Measurements from ENCODE around the gene PTPRN2.

PTPRN2 gene

GRCh38 chr7:158174947-158175346 is 412.7 kb downstream of the PTPRN2 start:
- Histone ChIP-seq H3K27ac (no peak overlapping the region), H3K79me2 (no peaks in the 10 kb centered on the region), H3K27me3 (ENCODE audit: control insufficient read depth, insufficient read depth, low read length) (no peaks in the 10 kb centered on the region), H3K4me2 (ENCODE audit: low read length) (no peak overlapping the region), H2AFZ (no peak overlapping the region), H3K36me3 (ENCODE audit: control insufficient read depth, insufficient read depth, low read length) (no peaks in the 10 kb centered on the region), H3K4me1 (no peaks in the 10 kb centered on the region), H3K4me3 (ENCODE audit: low read depth, low read length) (no peak overlapping the region), H3K9me3 (ENCODE audit: control insufficient read depth, low read length) (no peaks in the 10 kb centered on the region), H3K9ac (no peak overlapping the region)
- TF ChIP-seq, protein P1, sequence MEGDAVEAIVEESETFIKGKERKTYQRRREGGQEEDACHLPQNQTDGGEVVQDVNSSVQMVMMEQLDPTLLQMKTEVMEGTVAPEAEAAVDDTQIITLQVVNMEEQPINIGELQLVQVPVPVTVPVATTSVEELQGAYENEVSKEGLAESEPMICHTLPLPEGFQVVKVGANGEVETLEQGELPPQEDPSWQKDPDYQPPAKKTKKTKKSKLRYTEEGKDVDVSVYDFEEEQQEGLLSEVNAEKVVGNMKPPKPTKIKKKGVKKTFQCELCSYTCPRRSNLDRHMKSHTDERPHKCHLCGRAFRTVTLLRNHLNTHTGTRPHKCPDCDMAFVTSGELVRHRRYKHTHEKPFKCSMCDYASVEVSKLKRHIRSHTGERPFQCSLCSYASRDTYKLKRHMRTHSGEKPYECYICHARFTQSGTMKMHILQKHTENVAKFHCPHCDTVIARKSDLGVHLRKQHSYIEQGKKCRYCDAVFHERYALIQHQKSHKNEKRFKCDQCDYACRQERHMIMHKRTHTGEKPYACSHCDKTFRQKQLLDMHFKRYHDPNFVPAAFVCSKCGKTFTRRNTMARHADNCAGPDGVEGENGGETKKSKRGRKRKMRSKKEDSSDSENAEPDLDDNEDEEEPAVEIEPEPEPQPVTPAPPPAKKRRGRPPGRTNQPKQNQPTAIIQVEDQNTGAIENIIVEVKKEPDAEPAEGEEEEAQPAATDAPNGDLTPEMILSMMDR (IDR thresholded peaks at IDR 0.05), result no peak

DNA sequence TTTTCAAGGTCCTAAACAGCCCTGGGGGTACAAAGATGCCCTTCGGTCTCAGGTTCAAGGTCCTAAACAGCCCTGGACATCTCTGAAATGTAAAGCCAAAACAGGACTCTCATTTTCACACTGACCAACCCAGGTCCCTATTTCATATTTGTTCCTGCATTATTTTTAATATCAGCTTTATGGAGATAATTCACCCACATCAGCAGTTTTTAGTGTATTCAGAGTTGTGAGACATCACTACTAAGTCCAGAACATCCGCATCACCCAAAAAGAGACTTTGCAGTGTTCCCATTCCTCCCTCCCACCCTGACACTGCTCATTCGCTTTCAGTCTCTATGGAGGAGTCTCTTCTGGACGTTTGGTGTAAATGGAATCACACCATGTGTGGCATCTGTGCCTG is 420.2 kb downstream of the PTPRN2 start:
- no peak overlapping the region for H3K9ac ChIP-seq
- H3K4me2 ChIP-seq (ENCODE audit: low read length), result no peak overlapping the region
- H3K27ac ChIP-seq, result no peak overlapping the region
- H3K27me3 ChIP-seq (ENCODE audit: control insufficient read depth, insufficient read depth, low read length), result no peaks in the 10 kb centered on the region
- no peak overlapping the region for H2AFZ ChIP-seq
- no peaks in the 10 kb centered on the region for H3K9me3 ChIP-seq (ENCODE audit: control insufficient read depth, low read length)
- no peak overlapping the region for H3K4me3 ChIP-seq (ENCODE audit: low read depth, low read length)
- H3K36me3 ChIP-seq (ENCODE audit: control insufficient read depth, insufficient read depth, low read length), result no peaks in the 10 kb centered on the region
- TF ChIP-seq, protein P1 (IDR thresholded peaks at IDR 0.05), result no peak
- H3K79me2 ChIP-seq, result no peaks in the 10 kb centered on the region
- no peaks in the 10 kb centered on the region for H3K4me1 ChIP-seq

DNA sequence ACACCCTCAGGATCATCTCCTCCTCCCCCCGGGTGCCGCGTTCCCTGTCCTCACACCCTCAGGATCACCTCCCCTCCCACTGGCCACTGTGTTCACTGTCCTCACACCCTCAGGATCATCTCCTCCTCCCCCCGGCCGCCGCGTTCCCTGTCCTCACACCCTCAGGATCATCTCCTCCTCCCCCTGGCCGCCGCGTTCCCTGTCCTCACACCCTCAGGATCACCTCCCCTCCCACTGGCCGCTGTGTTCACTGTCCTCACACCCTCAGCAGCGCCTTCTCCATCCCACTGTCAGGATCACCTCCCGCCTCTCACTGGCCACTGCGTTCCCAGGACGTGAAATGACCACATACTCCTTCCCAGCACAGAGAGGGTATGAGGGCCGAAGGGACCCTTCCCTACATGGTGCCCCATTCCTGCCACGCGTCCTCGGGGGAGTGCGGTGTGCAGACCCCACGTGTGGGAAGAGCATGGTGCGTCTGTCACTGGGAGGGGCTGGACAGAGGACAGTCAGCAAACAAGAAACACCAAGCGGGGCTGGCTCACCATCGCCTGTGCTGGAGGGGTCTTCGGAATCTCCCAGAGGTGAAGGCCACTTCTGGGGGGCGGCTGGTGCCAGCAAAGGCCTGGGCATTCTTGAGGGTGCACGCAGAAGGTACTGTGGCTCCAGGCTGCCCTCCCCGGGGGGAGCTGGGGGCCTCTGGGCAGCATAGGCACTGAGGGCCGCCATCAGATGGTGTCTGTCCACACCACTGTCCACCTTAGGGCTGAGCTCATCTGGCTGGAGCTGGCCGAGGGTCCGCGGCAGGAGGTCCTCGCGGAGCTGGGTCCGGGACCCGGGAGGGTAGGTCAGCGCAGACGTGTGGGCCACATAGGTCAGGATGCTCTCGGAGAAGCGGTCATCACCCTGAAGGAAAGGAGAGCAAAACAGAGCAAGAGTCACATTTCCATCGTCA is 421.0 kb downstream of the PTPRN2 start:
- Histone ChIP-seq H3K4me3 (ENCODE audit: low read depth, low read length) (no peak overlapping the region), H3K4me1 (no peaks in the 10 kb centered on the region), H3K27me3 (ENCODE audit: control insufficient read depth, insufficient read depth, low read length) (no peaks in the 10 kb centered on the region), H3K9ac (no peak overlapping the region), H3K79me2 (no peaks in the 10 kb centered on the region), H3K9me3 (ENCODE audit: control insufficient read depth, low read length) (no peaks in the 10 kb centered on the region), H3K36me3 (ENCODE audit: control insufficient read depth, insufficient read depth, low read length) (no peaks in the 10 kb centered on the region), H3K4me2 (ENCODE audit: low read length) (no peak overlapping the region), H3K27ac (no peak overlapping the region), H2AFZ (no peak overlapping the region)
- TF ChIP-seq, protein P1 (IDR thresholded peaks at IDR 0.05), result no peak

- H3K4me3 ChIP-seq (ENCODE audit: low read depth, low read length), result no peak overlapping the region
- TF ChIP-seq, protein P1 (IDR thresholded peaks at IDR 0.05), result no peak
- H3K4me2 ChIP-seq (ENCODE audit: low read length), result no peak overlapping the region
- H3K9me3 ChIP-seq (ENCODE audit: control insufficient read depth, low read length), result no peaks in the 10 kb centered on the region
- no peaks in the 10 kb centered on the region for H3K79me2 ChIP-seq
- no peak overlapping the region for H2AFZ ChIP-seq
- H3K36me3 ChIP-seq (ENCODE audit: control insufficient read depth, insufficient read depth, low read length), result no peaks in the 10 kb centered on the region
- H3K9ac ChIP-seq, result no peak overlapping the region
- H3K27me3 ChIP-seq (ENCODE audit: control insufficient read depth, insufficient read depth, low read length), result no peaks in the 10 kb centered on the region
- no peaks in the 10 kb centered on the region for H3K4me1 ChIP-seq
- no peak overlapping the region for H3K27ac ChIP-seq
Observed at GRCh38 chr7:158165711-158166110, 421.9 kb downstream of the PTPRN2 start.

Measured in parathyroid adenoma (tissue), 2 donors.